ENCODE measurements around the gene LYPD6B. TPM values are rescaled to one million over a fixed set of nuclear protein-coding genes. Genes with fewer than 3 reads are reported as not detected.
A peak's percentile ranks its signal among the peaks of the same experiment; 100 is the strongest.

The LYPD6B gene
- total RNA-seq, 1 donor = 2.5 TPM

DNA sequence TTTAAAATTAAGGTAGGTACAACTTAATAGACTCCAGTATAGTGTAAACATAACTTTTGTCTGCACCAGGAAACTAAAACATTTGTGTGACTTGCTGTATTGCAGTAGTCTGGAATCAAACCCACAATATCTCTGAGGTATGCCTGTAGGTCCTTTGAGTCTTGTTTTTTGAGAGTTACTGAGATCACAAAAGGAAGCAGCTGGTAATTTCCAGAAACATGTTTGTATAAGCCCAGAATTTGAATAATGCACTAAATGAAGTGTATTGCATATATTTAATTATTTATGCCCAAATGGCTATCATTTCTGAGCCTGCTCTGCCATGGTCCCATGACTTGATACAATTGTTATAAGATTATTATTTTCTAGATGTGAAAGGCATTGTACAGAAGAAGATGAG, 148.6 kb downstream of the LYPD6B start:
- H3K4me2 ChIP-seq (ENCODE audit: insufficient read depth, low read length) = no peak overlapping the region
- H3K4me1 ChIP-seq (ENCODE audit: insufficient read depth, low read length) = no peaks in the 10 kb centered on the region
- H3K79me2 ChIP-seq (ENCODE audit: insufficient read depth, low read length) = no peaks in the 10 kb centered on the region
- DNase-seq (ENCODE audit: insufficient read length, low spot score, missing footprints) = no peak
- H3K4me3 ChIP-seq (ENCODE audit: insufficient read depth, low read length) = no peak overlapping the region
- no peaks in the 10 kb centered on the region for H3K27me3 ChIP-seq (ENCODE audit: insufficient read depth, low read length)
- TF ChIP-seq CTCF (IDR thresholded peaks at IDR 0.05; ENCODE audit: extremely low read depth, low read depth, low read length) = no peak
- H2AFZ ChIP-seq (ENCODE audit: low read length) = no peak overlapping the region
- no peaks in the 10 kb centered on the region for H4K20me1 ChIP-seq (ENCODE audit: insufficient read depth, low read length)
- H3K9me3 ChIP-seq (ENCODE audit: low read depth, low read length) = no peaks in the 10 kb centered on the region
- H3K36me3 ChIP-seq (ENCODE audit: insufficient read depth, low read length) = no peaks in the 10 kb centered on the region
- no peak overlapping the region for H3K27ac ChIP-seq (ENCODE audit: low read depth, low read length)

GRCh38 chr2:149188291-149188690, 149.8 kb downstream of the LYPD6B start:
- DNase-seq (ENCODE audit: insufficient read length, low spot score, missing footprints) = no peak
- Histone ChIP-seq H3K4me1 (ENCODE audit: insufficient read depth, low read length) (no peaks in the 10 kb centered on the region), H2AFZ (ENCODE audit: low read length) (no peak overlapping the region), H3K4me2 (ENCODE audit: insufficient read depth, low read length) (no peak overlapping the region), H3K36me3 (ENCODE audit: insufficient read depth, low read length) (no peaks in the 10 kb centered on the region), H3K9me3 (ENCODE audit: low read depth, low read length) (no peaks in the 10 kb centered on the region), H3K79me2 (ENCODE audit: insufficient read depth, low read length) (no peaks in the 10 kb centered on the region), H3K4me3 (ENCODE audit: insufficient read depth, low read length) (no peak overlapping the region), H3K27me3 (ENCODE audit: insufficient read depth, low read length) (no peaks in the 10 kb centered on the region), H3K27ac (ENCODE audit: low read depth, low read length) (no peak overlapping the region), H4K20me1 (ENCODE audit: insufficient read depth, low read length) (no peaks in the 10 kb centered on the region)
- no peak for TF ChIP-seq CTCF (IDR thresholded peaks at IDR 0.05; ENCODE audit: extremely low read depth, low read depth, low read length)

DNA sequence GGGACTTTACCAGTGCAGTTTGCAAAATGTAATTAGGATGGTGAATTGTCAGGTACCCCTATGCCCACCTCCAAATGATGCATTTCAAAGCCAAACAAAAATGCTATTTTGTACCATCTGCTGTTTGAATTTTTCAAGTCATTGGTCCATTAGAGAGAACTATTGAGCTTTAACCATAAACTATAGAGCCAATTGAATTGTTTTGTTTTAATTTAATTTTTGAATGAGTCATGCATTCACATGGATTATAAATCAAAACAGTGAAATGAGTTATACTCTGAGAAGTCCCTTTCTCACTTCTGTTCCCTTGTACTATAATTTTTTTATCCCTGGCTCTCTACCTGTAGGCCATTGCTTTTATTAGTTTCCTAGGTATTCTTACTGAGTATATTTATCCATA, 151.3 kb downstream of the LYPD6B start:
- Histone ChIP-seq H3K79me2 (ENCODE audit: insufficient read depth, low read length) (no peaks in the 10 kb centered on the region), H3K4me2 (ENCODE audit: insufficient read depth, low read length) (no peak overlapping the region), H3K9me3 (ENCODE audit: low read depth, low read length) (no peaks in the 10 kb centered on the region), H3K36me3 (ENCODE audit: insufficient read depth, low read length) (no peaks in the 10 kb centered on the region), H3K4me3 (ENCODE audit: insufficient read depth, low read length) (no peak overlapping the region), H4K20me1 (ENCODE audit: insufficient read depth, low read length) (no peaks in the 10 kb centered on the region), H3K4me1 (ENCODE audit: insufficient read depth, low read length) (no peaks in the 10 kb centered on the region), H2AFZ (ENCODE audit: low read length) (no peak overlapping the region), H3K27ac (ENCODE audit: low read depth, low read length) (no peak overlapping the region), H3K27me3 (ENCODE audit: insufficient read depth, low read length) (no peaks in the 10 kb centered on the region)
- DNase-seq (ENCODE audit: insufficient read length, low spot score, missing footprints) = no peak
- no peak for TF ChIP-seq CTCF (IDR thresholded peaks at IDR 0.05; ENCODE audit: extremely low read depth, low read depth, low read length)

DNA sequence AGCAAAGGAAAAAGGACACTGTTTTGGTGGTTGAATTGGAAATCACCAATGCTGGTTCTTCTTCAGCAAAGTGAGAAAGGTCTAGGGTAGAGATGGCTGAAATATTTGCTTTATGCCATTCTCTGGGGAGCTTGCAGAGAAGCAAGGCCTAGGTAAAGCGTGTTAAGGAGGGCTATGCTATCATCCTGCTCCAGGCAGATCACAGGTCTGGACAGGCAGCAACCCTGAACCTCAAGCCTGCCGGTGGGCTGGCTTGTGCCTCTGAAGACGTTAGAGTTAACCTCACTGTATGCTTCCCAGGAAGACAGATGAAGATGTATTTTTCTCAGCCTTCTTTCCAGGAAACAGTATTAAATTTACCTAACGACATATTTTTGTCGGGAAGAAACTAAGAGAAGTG, 153.4 kb downstream of the LYPD6B start:
- no peaks in the 10 kb centered on the region for H3K27me3 ChIP-seq (ENCODE audit: insufficient read depth, low read length)
- TF ChIP-seq CTCF (IDR thresholded peaks at IDR 0.05; ENCODE audit: extremely low read depth, low read depth, low read length) = no peak
- H2AFZ ChIP-seq (ENCODE audit: low read length) = no peak overlapping the region
- H3K27ac ChIP-seq (ENCODE audit: low read depth, low read length) = no peak overlapping the region
- DNase-seq (ENCODE audit: insufficient read length, low spot score, missing footprints) = peak; percentile 38
- H3K4me2 ChIP-seq (ENCODE audit: insufficient read depth, low read length) = no peak overlapping the region
- H3K4me1 ChIP-seq (ENCODE audit: insufficient read depth, low read length) = no peaks in the 10 kb centered on the region
- H4K20me1 ChIP-seq (ENCODE audit: insufficient read depth, low read length) = no peaks in the 10 kb centered on the region
- no peak overlapping the region for H3K4me3 ChIP-seq (ENCODE audit: insufficient read depth, low read length)
- H3K79me2 ChIP-seq (ENCODE audit: insufficient read depth, low read length) = no peaks in the 10 kb centered on the region
- no peaks in the 10 kb centered on the region for H3K9me3 ChIP-seq (ENCODE audit: low read depth, low read length)
- H3K36me3 ChIP-seq (ENCODE audit: insufficient read depth, low read length) = no peaks in the 10 kb centered on the region

All from osteoblast (primary cell).